ENCODE data around the gene ZFP37. TPM values are rescaled to one million over a fixed set of nuclear protein-coding genes. Genes with fewer than 3 reads are reported as not detected.
"Not testable (repeated sequence)": the region's sequence is repeated elsewhere in the genome, so short reads cannot be mapped to it uniquely, and the experiment has no call there.

ZFP37 gene
- 0.55 TPM for polyA plus RNA-seq (2013)

DNA sequence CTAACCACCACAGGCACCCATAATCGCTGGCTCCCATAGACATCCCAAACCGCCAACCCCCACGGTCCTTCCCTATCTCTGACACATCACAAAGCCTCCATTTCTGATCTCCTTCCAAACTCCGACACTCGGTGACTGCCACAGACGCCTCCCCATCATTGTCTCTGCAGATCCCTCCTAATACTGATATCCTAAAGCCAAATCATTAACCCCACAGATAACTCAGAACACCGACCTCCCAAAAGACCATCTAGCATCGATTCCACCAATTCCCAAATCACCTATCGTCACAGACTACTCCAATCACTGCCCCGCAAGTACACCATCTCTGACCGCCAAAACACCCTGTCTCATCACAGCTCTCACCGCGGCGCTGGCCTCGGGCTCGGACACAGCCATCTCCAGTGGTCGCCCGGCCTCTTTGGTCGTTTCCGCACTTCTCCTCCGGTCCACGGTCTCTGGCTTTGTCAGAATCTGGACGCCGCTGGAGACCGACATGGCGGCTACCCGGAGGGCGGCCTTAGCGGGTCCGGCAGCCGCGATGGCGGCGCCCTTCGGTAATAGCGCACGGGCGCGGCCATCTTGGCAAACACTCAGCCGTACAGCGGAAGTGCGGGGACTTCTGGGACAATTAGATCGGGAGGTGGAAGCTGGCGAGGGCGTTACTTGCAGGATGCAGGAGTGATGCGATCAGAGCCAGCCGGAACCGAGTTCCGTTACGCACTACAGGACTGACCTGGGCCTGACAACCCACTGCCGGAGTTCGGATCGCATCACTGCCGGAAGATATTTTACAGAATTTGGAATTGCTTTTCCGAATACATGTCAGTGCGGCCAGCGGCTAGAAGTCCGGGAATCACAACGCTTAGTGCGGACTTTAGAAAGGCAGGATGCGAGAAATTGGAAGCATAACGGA lies at the start of gene ZFP37:
ZFP37 (minus strand) TSS at position 534 of the 916 bp plus-strand sequence; CDS start at position 498, 36 bp downstream.
- peak; percentile 77 to 84 (median 82) for DNase-seq
- H3K36me3 ChIP-seq (ENCODE audit: control insufficient read depth in 4 of 4, insufficient read depth in 4 of 4, low read length in 3 of 4) = peaks cover 0 to 2% (median 0%) of the 10 kb centered on the region in 4 experiments
- H3K4me1 ChIP-seq (ENCODE audit: control extremely low read depth in 1 of 4, control insufficient read depth in 4 of 4, insufficient read depth in 4 of 4, low read length in 3 of 4) = peaks cover 0 to 5% (median 0%) of the 10 kb centered on the region in 4 experiments
- H3K9me3 ChIP-seq (ENCODE audit: control extremely low read depth in 1 of 5, control insufficient read depth in 4 of 5, insufficient read depth in 2 of 5, low read depth in 1 of 5, low read length in 4 of 5) = peaks cover 14 to 81% (median 60%) of the 10 kb centered on the region in 5 experiments
- WGBS (ENCODE audit: insufficient coverage) = 5% methylated on average over 58 of the region's 62 CpGs
- peak within 1 kb of the TSS; percentile 46 to 91 (median 78) for H3K4me3 ChIP-seq (ENCODE audit: control insufficient read depth in 1 of 7, extremely low read depth in 1 of 7, insufficient read depth in 4 of 7, low read depth in 2 of 7, low read length in 6 of 7)
- peaks cover 0 to 46% (median 11%) of the 10 kb centered on the region in 5 experiments for H3K27me3 ChIP-seq (replicated peaks in 2 of 5; ENCODE audit: control insufficient read depth in 4 of 5, insufficient read depth in 5 of 5, low read length in 4 of 5)
- ChIA-PET POLR2A (no interaction called here), CTCF (no interaction called here)
- no peak within 1 kb of the TSS for H3K27ac ChIP-seq (ENCODE audit: insufficient read depth in 1 of 2, low read depth in 1 of 2, low read length in 2 of 2, poor library complexity in 1 of 2, severe bottlenecking in 2 of 2)

DNA sequence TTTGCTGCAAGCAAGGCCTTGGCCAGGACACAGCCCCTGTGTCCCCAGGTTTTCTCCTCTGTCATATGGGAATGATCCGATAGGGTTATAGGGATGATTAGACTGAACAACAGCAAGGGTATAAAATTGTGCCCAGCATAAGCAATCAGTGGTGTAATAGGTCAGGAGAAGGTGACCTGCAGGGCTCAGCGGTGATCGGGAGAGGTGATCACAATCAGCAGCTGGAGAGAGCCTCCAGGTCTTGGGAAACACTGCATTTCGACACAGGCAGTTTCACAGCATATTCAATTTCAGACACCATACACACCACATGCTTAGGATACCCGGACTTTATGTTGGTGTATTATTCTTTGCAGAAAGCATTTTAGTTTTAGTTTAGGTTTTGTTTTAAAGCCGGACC lies 48.8 kb upstream of the ZFP37 start:
- H3K36me3 ChIP-seq (ENCODE audit: control insufficient read depth in 4 of 4, insufficient read depth in 4 of 4, low read length in 3 of 4); CTCF ChIA-PET; H3K9me3 ChIP-seq (ENCODE audit: control extremely low read depth in 1 of 5, control insufficient read depth in 4 of 5, insufficient read depth in 2 of 5, low read depth in 1 of 5, low read length in 4 of 5); H3K4me1 ChIP-seq (ENCODE audit: control extremely low read depth in 1 of 4, control insufficient read depth in 4 of 4, insufficient read depth in 4 of 4, low read length in 3 of 4); H3K27me3 ChIP-seq (replicated peaks in 2 of 5; ENCODE audit: control insufficient read depth in 4 of 5, insufficient read depth in 5 of 5, low read length in 4 of 5); POLR2A ChIA-PET; H3K4me3 ChIP-seq (ENCODE audit: control insufficient read depth in 1 of 7, extremely low read depth in 1 of 7, insufficient read depth in 4 of 7, low read depth in 2 of 7, low read length in 6 of 7); H3K27ac ChIP-seq (ENCODE audit: insufficient read depth in 1 of 2, low read depth in 1 of 2, low read length in 2 of 2, poor library complexity in 1 of 2, severe bottlenecking in 2 of 2); DNase-seq: not testable (repeated sequence)
- no CpG with 5 or more reads among the region's 6 CpGs for WGBS (ENCODE audit: insufficient coverage)

DNA sequence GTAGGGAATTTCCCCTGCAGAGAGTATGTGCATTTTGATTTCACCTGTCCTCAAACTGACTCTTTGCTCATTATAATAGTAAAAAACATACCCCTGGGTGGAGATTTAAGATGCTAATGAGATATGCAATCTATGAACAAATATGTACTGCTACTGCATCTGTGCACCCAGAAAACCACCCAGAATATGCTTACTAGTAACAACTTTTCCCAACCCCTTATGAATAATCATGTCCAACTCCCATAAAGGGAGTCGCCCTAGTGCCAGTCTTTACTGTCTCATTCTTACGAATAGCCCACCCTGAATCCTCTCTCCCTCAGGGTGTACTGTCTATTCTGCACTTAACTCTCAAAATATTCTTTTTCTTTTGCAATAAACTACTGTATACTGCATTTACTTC lies 39.0 kb upstream of the ZFP37 start:
- 63% methylated on average over 2 of the region's 2 CpGs for WGBS (ENCODE audit: insufficient coverage)
- ChIA-PET POLR2A (no interaction called here), CTCF (no interaction called here)

DNA sequence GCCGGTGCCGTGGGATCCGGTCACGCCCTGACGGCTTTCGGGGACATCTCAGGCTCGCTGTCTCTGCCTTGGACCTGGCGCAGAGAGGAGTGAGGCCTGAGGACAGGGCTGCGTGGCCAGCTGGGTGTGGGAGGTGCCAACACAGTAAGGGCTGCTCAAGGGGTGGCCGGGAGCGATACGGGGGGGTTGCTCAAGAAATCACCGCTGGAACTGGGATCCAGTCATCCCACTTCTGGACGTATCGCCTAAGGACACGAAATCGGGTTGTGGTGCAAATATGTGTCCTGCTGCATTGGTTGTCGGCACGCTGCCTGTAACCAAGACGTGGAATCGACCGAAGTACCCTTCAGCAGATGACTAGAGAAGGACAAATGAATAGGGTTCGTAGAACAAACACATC lies 33.4 kb upstream of the ZFP37 start:
- Histone ChIP-seq H3K9me3 (ENCODE audit: control extremely low read depth in 1 of 5, control insufficient read depth in 4 of 5, insufficient read depth in 2 of 5, low read depth in 1 of 5, low read length in 4 of 5) (peaks cover 5 to 20% (median 15%) of the 10 kb centered on the region in 5 experiments), H3K27me3 (replicated peaks in 2 of 5; ENCODE audit: control insufficient read depth in 4 of 5, insufficient read depth in 5 of 5, low read length in 4 of 5) (peaks cover 5 to 47% (median 12%) of the 10 kb centered on the region in 5 experiments)
- WGBS (ENCODE audit: insufficient coverage) = 39% methylated on average over 15 of the region's 23 CpGs
- POLR2A ChIA-PET; H3K36me3 ChIP-seq (ENCODE audit: control insufficient read depth in 4 of 4, insufficient read depth in 4 of 4, low read length in 3 of 4); H3K27ac ChIP-seq (ENCODE audit: insufficient read depth in 1 of 2, low read depth in 1 of 2, low read length in 2 of 2, poor library complexity in 1 of 2, severe bottlenecking in 2 of 2); H3K4me1 ChIP-seq (ENCODE audit: control extremely low read depth in 1 of 4, control insufficient read depth in 4 of 4, insufficient read depth in 4 of 4, low read length in 3 of 4); H3K4me3 ChIP-seq (ENCODE audit: control insufficient read depth in 1 of 7, extremely low read depth in 1 of 7, insufficient read depth in 4 of 7, low read depth in 2 of 7, low read length in 6 of 7); CTCF ChIA-PET; DNase-seq: not testable (repeated sequence)

More for the DNA sequence above, 39.0 kb upstream of the ZFP37 start:
- H3K27ac ChIP-seq (ENCODE audit: insufficient read depth in 1 of 2, low read depth in 1 of 2, low read length in 2 of 2, poor library complexity in 1 of 2, severe bottlenecking in 2 of 2) = no peak overlapping the region
- H3K4me1 ChIP-seq (ENCODE audit: control extremely low read depth in 1 of 4, control insufficient read depth in 4 of 4, insufficient read depth in 4 of 4, low read length in 3 of 4) = no peaks in the 10 kb centered on the region
- H3K36me3 ChIP-seq (ENCODE audit: control insufficient read depth in 4 of 4, insufficient read depth in 4 of 4, low read length in 3 of 4) = no peaks in the 10 kb centered on the region
- peaks cover 1 to 26% (median 8%) of the 10 kb centered on the region in 5 experiments for H3K9me3 ChIP-seq (ENCODE audit: control extremely low read depth in 1 of 5, control insufficient read depth in 4 of 5, insufficient read depth in 2 of 5, low read depth in 1 of 5, low read length in 4 of 5)
- no peak overlapping the region for H3K4me3 ChIP-seq (ENCODE audit: control insufficient read depth in 1 of 7, extremely low read depth in 1 of 7, insufficient read depth in 4 of 7, low read depth in 2 of 7, low read length in 6 of 7)
- no peak for DNase-seq
- H3K27me3 ChIP-seq (replicated peaks in 2 of 5; ENCODE audit: control insufficient read depth in 4 of 5, insufficient read depth in 5 of 5, low read length in 4 of 5) = peaks cover 6 to 83% (median 12%) of the 10 kb centered on the region in 5 experiments

DNA sequence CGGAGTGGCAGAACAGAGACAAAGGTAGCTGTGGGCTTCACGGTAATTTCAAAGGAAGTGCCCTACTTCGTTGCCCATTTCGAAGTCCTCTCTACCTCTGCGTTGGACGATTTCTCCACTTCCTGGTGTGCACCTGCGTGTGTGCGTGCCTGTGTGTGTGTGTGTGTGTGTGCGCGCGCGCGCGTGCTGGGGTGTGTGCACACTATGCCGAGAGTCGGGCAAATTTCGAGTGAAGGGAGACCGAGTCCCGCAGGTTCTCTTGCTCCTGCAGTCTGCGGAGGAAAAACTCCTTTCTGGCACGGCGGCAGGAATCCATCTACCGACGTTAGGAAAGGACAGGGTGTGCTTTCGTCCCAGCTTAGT lies 32.6 kb upstream of the ZFP37 start:
- POLR2A ChIA-PET; H3K27ac ChIP-seq (ENCODE audit: insufficient read depth in 1 of 2, low read depth in 1 of 2, low read length in 2 of 2, poor library complexity in 1 of 2, severe bottlenecking in 2 of 2); H3K4me1 ChIP-seq (ENCODE audit: control extremely low read depth in 1 of 4, control insufficient read depth in 4 of 4, insufficient read depth in 4 of 4, low read length in 3 of 4); H3K4me3 ChIP-seq (ENCODE audit: control insufficient read depth in 1 of 7, extremely low read depth in 1 of 7, insufficient read depth in 4 of 7, low read depth in 2 of 7, low read length in 6 of 7); CTCF ChIA-PET; DNase-seq; H3K36me3 ChIP-seq (ENCODE audit: control insufficient read depth in 4 of 4, insufficient read depth in 4 of 4, low read length in 3 of 4): not testable (repeated sequence)
- Histone ChIP-seq H3K27me3 (replicated peaks in 2 of 5; ENCODE audit: control insufficient read depth in 4 of 5, insufficient read depth in 5 of 5, low read length in 4 of 5) (peaks cover 5 to 41% (median 12%) of the 10 kb centered on the region in 5 experiments), H3K9me3 (ENCODE audit: control extremely low read depth in 1 of 5, control insufficient read depth in 4 of 5, insufficient read depth in 2 of 5, low read depth in 1 of 5, low read length in 4 of 5) (peaks cover 5 to 20% (median 15%) of the 10 kb centered on the region in 5 experiments)
- no CpG with 5 or more reads among the region's 25 CpGs for WGBS (ENCODE audit: insufficient coverage)

DNA sequence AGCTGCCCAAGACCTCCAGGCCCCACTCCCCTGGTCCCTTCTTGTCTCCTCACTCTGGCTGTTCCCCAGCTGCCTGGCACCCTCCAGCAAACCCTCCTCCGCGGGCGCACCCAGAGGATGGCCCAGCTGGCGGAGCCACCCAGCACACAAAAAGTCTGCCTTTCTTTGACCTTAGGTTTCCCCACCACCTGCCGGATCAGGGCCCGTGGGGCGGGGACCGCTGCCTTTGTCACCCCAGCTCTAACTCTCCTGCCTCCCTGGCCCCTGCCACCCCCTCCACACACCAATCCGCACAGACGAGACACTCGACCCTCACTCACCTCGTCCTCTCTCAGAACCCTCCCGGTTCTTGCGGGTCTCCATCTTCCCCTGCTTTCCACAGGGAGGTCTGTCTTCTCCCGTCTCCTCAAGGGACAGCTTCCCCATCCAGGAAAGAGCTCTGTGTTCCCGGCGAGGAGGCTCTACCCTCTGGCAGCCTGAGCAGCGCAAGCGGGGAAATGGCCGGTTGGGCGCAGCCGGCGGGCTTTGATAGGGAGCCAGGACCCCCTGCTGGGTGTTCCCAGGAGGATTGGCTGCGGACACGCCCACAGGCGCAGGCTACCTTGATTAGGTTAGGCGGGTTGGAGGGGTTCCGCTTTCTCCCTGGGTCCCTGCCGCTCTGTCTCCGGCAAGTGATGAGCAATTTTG lies 32.1 kb upstream of the ZFP37 start:
- H3K27me3 ChIP-seq (replicated peaks in 2 of 5; ENCODE audit: control insufficient read depth in 4 of 5, insufficient read depth in 5 of 5, low read length in 4 of 5) = peaks cover 5 to 35% (median 9%) of the 10 kb centered on the region in 5 experiments
- WGBS (ENCODE audit: insufficient coverage) = 0% methylated on average over 6 of the region's 30 CpGs
- peaks cover 5 to 20% (median 15%) of the 10 kb centered on the region in 5 experiments for H3K9me3 ChIP-seq (ENCODE audit: control extremely low read depth in 1 of 5, control insufficient read depth in 4 of 5, insufficient read depth in 2 of 5, low read depth in 1 of 5, low read length in 4 of 5)
- DNase-seq = peak in 1 of 3 donors; percentile 2
- CTCF ChIA-PET; H3K4me1 ChIP-seq (ENCODE audit: control extremely low read depth in 1 of 4, control insufficient read depth in 4 of 4, insufficient read depth in 4 of 4, low read length in 3 of 4); H3K36me3 ChIP-seq (ENCODE audit: control insufficient read depth in 4 of 4, insufficient read depth in 4 of 4, low read length in 3 of 4); H3K4me3 ChIP-seq (ENCODE audit: control insufficient read depth in 1 of 7, extremely low read depth in 1 of 7, insufficient read depth in 4 of 7, low read depth in 2 of 7, low read length in 6 of 7); H3K27ac ChIP-seq (ENCODE audit: insufficient read depth in 1 of 2, low read depth in 1 of 2, low read length in 2 of 2, poor library complexity in 1 of 2, severe bottlenecking in 2 of 2); POLR2A ChIA-PET: not testable (repeated sequence)

DNA sequence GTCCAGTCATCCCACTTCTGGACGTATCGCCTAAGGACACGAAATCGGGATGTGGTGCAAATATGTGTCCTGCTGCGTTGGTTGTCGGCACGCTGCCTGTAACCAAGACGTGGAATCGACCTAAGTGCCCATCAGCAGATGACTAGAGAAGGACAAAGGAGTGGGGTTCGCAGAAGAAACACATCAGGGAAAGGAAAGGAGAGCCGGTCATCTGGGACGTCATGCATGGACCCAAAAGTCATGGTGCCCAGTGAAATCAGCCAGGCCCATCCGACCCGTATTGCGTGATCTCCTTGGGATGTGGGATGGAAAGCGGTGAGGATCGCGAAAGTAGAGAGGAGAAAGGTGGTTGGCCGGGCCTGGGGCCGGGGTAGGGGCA lies 6.4 kb upstream of the ZFP37 start:
- DNase-seq = peak in 1 of 3 donors; percentile 25
- CTCF ChIA-PET; POLR2A ChIA-PET; H3K36me3 ChIP-seq (ENCODE audit: control insufficient read depth in 4 of 4, insufficient read depth in 4 of 4, low read length in 3 of 4); H3K27ac ChIP-seq (ENCODE audit: insufficient read depth in 1 of 2, low read depth in 1 of 2, low read length in 2 of 2, poor library complexity in 1 of 2, severe bottlenecking in 2 of 2); H3K4me1 ChIP-seq (ENCODE audit: control extremely low read depth in 1 of 4, control insufficient read depth in 4 of 4, insufficient read depth in 4 of 4, low read length in 3 of 4): not testable (repeated sequence)
- no CpG with 5 or more reads among the region's 20 CpGs for WGBS (ENCODE audit: insufficient coverage)
- Histone ChIP-seq H3K9me3 (ENCODE audit: control extremely low read depth in 1 of 5, control insufficient read depth in 4 of 5, insufficient read depth in 2 of 5, low read depth in 1 of 5, low read length in 4 of 5) (peaks cover 0 to 36% (median 32%) of the 10 kb centered on the region in 5 experiments), H3K4me3 (ENCODE audit: control insufficient read depth in 1 of 7, extremely low read depth in 1 of 7, insufficient read depth in 4 of 7, low read depth in 2 of 7, low read length in 6 of 7) (peak overlapping the region in 1 of 7 experiments; percentile 24), H3K27me3 (replicated peaks in 2 of 5; ENCODE audit: control insufficient read depth in 4 of 5, insufficient read depth in 5 of 5, low read length in 4 of 5) (peaks cover 0 to 39% (median 9%) of the 10 kb centered on the region in 5 experiments)
